HepG2 (cell line): ENCODE data around the gene CDC42SE2. TPM values are rescaled to one million over a fixed set of nuclear protein-coding genes. Genes with fewer than 3 reads are reported as not detected.

Experiments used
- ATAC-seq: fragments of 200-7000 bp; cut with Tn5 transposase; 3 replicates; pipeline ENCODE4 v1.9.1; 2020; ENCODE audit warnings: mild to moderate bottlenecking, moderate library complexity
- BruUV-seq: library from RNA; stranded (reverse); fragments of 400-500 nt; replicated peaks from 2 replicates; lab custom pipeline; 2021; lab: Mats Ljungman, UMichigan
- CTCF ChIA-PET: fragments of 300-600 bp; formaldehyde crosslinking; extraction: SDS; loops from one replicate; lab custom pipeline; 2021; ENCODE audit warnings: low total read pairs, inconsistent platforms, low intra/inter-chr PET ratio; lab: Yijun Ruan, JAX
- POLR2A ChIA-PET: fragments of 350-600 bp; sonication (Branson Sonifier 250); formaldehyde crosslinking; loops from one replicate; lab custom pipeline; 2020; ENCODE audit warnings: antibody characterized with exemption, inconsistent platforms; lab: Yijun Ruan, JAX
- DNase-seq: peaks from one replicate; pipeline ENCODE4 v3.0.0-alpha.2; 2015; ENCODE audit warnings: low spot score
- FAIRE-seq: peaks from 3 replicates; lab custom pipeline; 2011; peaks lifted over from hg19 to GRCh38; lab: Jason Lieb, UNC
- H2AFZ ChIP-seq: one replicate; pipeline ENCODE4 v1.6.1; 2011; ENCODE audit warnings: low read length, inconsistent platforms
- H3K27ac ChIP-seq: fragments of 300-600 bp; 3 replicates; pipeline ENCODE4 v1.8.0; 2011; ENCODE audit warnings: mixed run types, mild to moderate bottlenecking, mixed read lengths, low read length, inconsistent platforms; ENCODE audit not compliant: insufficient read depth; ENCODE audit errors: extremely low read length
- H3K27me3 ChIP-seq, 2 experiments: fragments of 200-600 bp in 1 of 2; 2 replicates in 1 of 2; 3 replicates in 1 of 2; pipeline versions ENCODE4 v1.6.0 to v1.8.0; 2011; ENCODE audit warnings: low read length in 2 of 2, mild to moderate bottlenecking in 2 of 2, moderate library complexity in 2 of 2, inconsistent platforms in 1 of 2; ENCODE audit not compliant: insufficient read depth in 2 of 2, control insufficient read depth in 1 of 2
- H3K36me3 ChIP-seq, 2 experiments: fragments of 200-600 bp in 1 of 2; replicated peaks in 1 of 2; 2 replicates in 1 of 2; 3 replicates in 1 of 2; pipeline versions ENCODE4 v1.5.1 to v1.8.0; 2011; ENCODE audit warnings: low read length in 2 of 2, inconsistent platforms in 1 of 2; ENCODE audit not compliant: insufficient read depth in 2 of 2, control insufficient read depth in 1 of 2
- H3K4me1 ChIP-seq: 2 replicates; pipeline ENCODE4 v1.5.1; 2012; ENCODE audit warnings: low read length, inconsistent platforms; ENCODE audit not compliant: insufficient read depth
- H3K4me2 ChIP-seq: 2 replicates; pipeline ENCODE4 v1.6.0; 2011; ENCODE audit warnings: low read depth, low read length, inconsistent platforms
- H3K4me3 ChIP-seq, 3 experiments: fragments of 200-600 bp in 1 of 3; sonication (generic), shearing (Covaris generic) in 1 of 3; replicated peaks in 1 of 3; 2 replicates each; pipeline ENCODE4 v1.5.1; 2011 to 2016; ENCODE audit warnings: low read length in 3 of 3, inconsistent platforms in 2 of 3, low read depth in 2 of 3, mild to moderate bottlenecking in 2 of 3, control low read depth in 1 of 3, mixed read lengths in 1 of 3; ENCODE audit not compliant: insufficient read depth in 1 of 3
- H3K79me2 ChIP-seq: one replicate; pipeline ENCODE4 v1.6.1; 2011; ENCODE audit warnings: low read length, inconsistent platforms; ENCODE audit not compliant: insufficient read depth
- H3K9ac ChIP-seq: 2 replicates; pipeline ENCODE4 v1.6.0; 2011; ENCODE audit warnings: mild to moderate bottlenecking, low read depth, low read length, inconsistent platforms; ENCODE audit not compliant: insufficient read depth
- H3K9me3 ChIP-seq: 2 replicates; pipeline ENCODE4 v1.5.1; 2012; ENCODE audit warnings: mild to moderate bottlenecking, low read length
- H4K20me1 ChIP-seq: 2 replicates; pipeline ENCODE4 v1.6.0; 2011; ENCODE audit warnings: inconsistent platforms, mild to moderate bottlenecking, low read length, moderate library complexity; ENCODE audit not compliant: insufficient read depth
- EHMT2 ChIP-seq: fragments of 200-600 bp; sonication (generic); IDR thresholded peaks from 2 replicates; pipeline ENCODE4 v1.7.0; 2017; ENCODE audit warnings: antibody characterized with exemption, low read depth, low read length, borderline replicate concordance
- NKX3-1 ChIP-seq: sonication (generic); formaldehyde crosslinking; IDR thresholded peaks from 2 replicates; pipeline ENCODE4 v1.5.0; 2020; ENCODE audit warnings: missing genetic modification reagents
- PCBP2 ChIP-seq: fragments of 200-400 bp; formaldehyde crosslinking; optimal IDR thresholded peaks from 2 replicates; pipeline ENCODE3; 2018; ENCODE audit warnings: low read length, low read depth; ENCODE audit not compliant: poor library complexity, severe bottlenecking
- SIX4 ChIP-seq: sonication (generic); formaldehyde crosslinking; IDR thresholded peaks from 2 replicates; pipeline ENCODE4 v1.4.0; 2020; ENCODE audit warnings: missing genetic modification reagents
- SRF ChIP-seq: IDR thresholded peaks from 2 replicates; pipeline ENCODE4 v1.6.1; 2011; ENCODE audit warnings: mild to moderate bottlenecking, low read depth, low read length, moderate library complexity
- STAG1 ChIP-seq: sonication (generic); formaldehyde crosslinking; IDR thresholded peaks from 2 replicates; pipeline ENCODE4 v1.4.0; 2020; ENCODE audit warnings: missing genetic modification reagents
- ZBTB1 ChIP-seq: sonication (generic); formaldehyde crosslinking; IDR thresholded peaks from 2 replicates; pipeline ENCODE4 v1.4.0; 2020; ENCODE audit warnings: missing genetic modification reagents, borderline replicate concordance
- ZBTB8A ChIP-seq: sonication (generic); formaldehyde crosslinking; IDR thresholded peaks from 2 replicates; pipeline ENCODE4 v1.4.0; 2020; ENCODE audit warnings: mild to moderate bottlenecking, low read depth, missing genetic modification reagents, borderline replicate concordance
- ZC3H4 ChIP-seq: sonication (generic); formaldehyde crosslinking; IDR thresholded peaks from 2 replicates; pipeline ENCODE4 v1.4.0; 2020; ENCODE audit warnings: missing genetic modification reagents, borderline replicate concordance
- ZFP90 ChIP-seq: sonication (generic); formaldehyde crosslinking; IDR thresholded peaks from 2 replicates; pipeline ENCODE4 v1.8.0; 2022; ENCODE audit warnings: missing genetic modification reagents, mild to moderate bottlenecking, inconsistent platforms, borderline replicate concordance
- ZNF17 ChIP-seq: sonication (generic); formaldehyde crosslinking; IDR thresholded peaks from 2 replicates; pipeline ENCODE4 v1.5.0; 2020; ENCODE audit warnings: mild to moderate bottlenecking, missing genetic modification reagents
- ZNF329 ChIP-seq: sonication (generic); formaldehyde crosslinking; IDR thresholded peaks from 2 replicates; pipeline ENCODE4 v1.9.0; 2021; ENCODE audit warnings: low read depth, mild to moderate bottlenecking, missing genetic modification reagents
- ZNF580 ChIP-seq: IDR thresholded peaks from 2 replicates; pipeline ENCODE4 v1.6.1; 2016; ENCODE audit warnings: low read depth, borderline replicate concordance
- WGBS: methylation state at CpG from one replicate; pipeline ENCODE4 v1.1.6; 2017; ENCODE audit warnings: low lambda C conversion rate; 5-methylcytosine and 5-hydroxymethylcytosine counted together
- in situ Hi-C: cut with HindIII; loops from 2 replicates; pipeline ENCODE4 v1.10.0; 2017; ENCODE audit warnings: low pct_unique_long_range_greater_than_20kb; ENCODE audit not compliant: extremely low pct_ligation_motif_present
- intact Hi-C: fragments of 100-400 bp; cut with micrococcal nuclease; formaldehyde crosslinking; loops from one replicate; pipeline ENCODE4 v1.10.0; 2022; ENCODE audit not compliant: unreplicated experiment
- polyA plus RNA-seq, 8 experiments: library from polyadenylated mRNA; depleted of rRNA in 3 of 8; stranded (reverse) in 7 of 8; unstranded in 1 of 8; fragments of >200 nt; fragmentation: Illumina TruSeq in 4 of 8; extraction: Trizol in 4 of 8; gene quantifications; 2 replicates each; pipeline versions ENCODE4 v1.2.1 to v1.2.3, GENCODE V29; 2011 to 2016; ENCODE audit warnings: low read depth in 4 of 8, missing spikeins in 1 of 8, mixed read lengths in 1 of 8; ENCODE audit not compliant: insufficient read depth in 1 of 8
- total RNA-seq, 5 experiments: library from RNA; depleted of rRNA; stranded (reverse); fragments of >200 nt; fragmentation: Illumina TruSeq; extraction: Trizol; gene quantifications; 2 replicates each; pipeline ENCODE4 v1.2.3, GENCODE V29; 2016; ENCODE audit warnings: low read depth in 1 of 5
- TF ChIP-seq, protein P1 (sequence below): sonication (generic); formaldehyde crosslinking; IDR thresholded peaks from 2 replicates; pipeline ENCODE4 v1.5.0; 2020; ENCODE audit warnings: missing genetic modification reagents, mild to moderate bottlenecking, borderline replicate concordance
- TF ChIP-seq, protein P2 (sequence below): sonication (generic); formaldehyde crosslinking; IDR thresholded peaks from 2 replicates; pipeline ENCODE4 v1.5.0; 2020; ENCODE audit warnings: mild to moderate bottlenecking, missing genetic modification reagents, moderate library complexity
- TF ChIP-seq, protein P3 (sequence below): IDR thresholded peaks from 2 replicates; pipeline ENCODE4 v1.6.1; 2012; ENCODE audit warnings: low read length, improper control_type of control experiment

The CDC42SE2 gene
- total and polyA plus RNA-seq, 2 of the 13 experiments (the other 11 are each of a cell fraction or from before 2014, with no cell fraction given) = 19.6 to 25.0 TPM

- intact Hi-C loops = loop anchor here (1.0 kb wide), 1 partner anchor 220 kb away; no protein-coding TSS in a partner anchor
- Histone ChIP-seq H4K20me1 (no peaks in the 10 kb centered on the region), H3K9ac (no peak overlapping the region), H3K79me2 (peaks cover 16% of the 10 kb centered on the region), H3K36me3 (no peaks in the 10 kb centered on the region; a peak in 1 of 5 replicates), H3K9me3 (no peaks in the 10 kb centered on the region), H3K27me3 (no peaks in the 10 kb centered on the region), H3K27ac (peak overlapping the region; percentile 7), H2AFZ (no peak overlapping the region), H3K4me1 (peaks cover 76% of the 10 kb centered on the region), H3K4me3 (no peak overlapping the region), H3K4me2 (no peak overlapping the region)
- ATAC-seq (peak; percentile 74), FAIRE-seq (peak; percentile 70), DNase-seq (peak; percentile 66)
- ChIA-PET POLR2A (interaction anchor here (1.4 kb wide), 1 partner anchor 119 kb away, joined by 6 read pairs; the partner anchor contains the start of gene CDC42SE2), CTCF (interaction anchor here (2.1 kb wide), 1 partner anchor 218 kb away, joined by 6 read pairs; the partner anchor contains the start of gene HINT1)
- BruUV-seq = no TSS peak
- 70% methylated on average over 3 of the region's 3 CpGs for WGBS
- in situ Hi-C loops = loop anchor here (5.0 to 25.0 kb wide), 3 partner anchors 105 to 495 kb away; partner anchors contain the start of gene LYRM7
- no peak for TF ChIP-seq ZNF329 (CRISPR knock-in tag)
- no peak for TF ChIP-seq ZBTB1 (CRISPR knock-in tag)
- TF ChIP-seq ZFP90 (CRISPR knock-in tag) = no peak
- peak; percentile 70 for TF ChIP-seq STAG1 (CRISPR knock-in tag)
- TF ChIP-seq EHMT2 = no peak
- TF ChIP-seq NKX3-1 (CRISPR knock-in tag) = no peak
- TF ChIP-seq, protein P1, sequence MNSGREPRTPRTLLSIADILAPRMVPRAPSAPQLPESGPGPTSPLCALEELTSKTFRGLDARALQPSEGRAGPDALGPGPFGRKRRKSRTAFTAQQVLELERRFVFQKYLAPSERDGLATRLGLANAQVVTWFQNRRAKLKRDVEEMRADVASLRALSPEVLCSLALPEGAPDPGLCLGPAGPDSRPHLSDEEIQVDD (CRISPR knock-in tag) = no peak
- TF ChIP-seq, protein P2, sequence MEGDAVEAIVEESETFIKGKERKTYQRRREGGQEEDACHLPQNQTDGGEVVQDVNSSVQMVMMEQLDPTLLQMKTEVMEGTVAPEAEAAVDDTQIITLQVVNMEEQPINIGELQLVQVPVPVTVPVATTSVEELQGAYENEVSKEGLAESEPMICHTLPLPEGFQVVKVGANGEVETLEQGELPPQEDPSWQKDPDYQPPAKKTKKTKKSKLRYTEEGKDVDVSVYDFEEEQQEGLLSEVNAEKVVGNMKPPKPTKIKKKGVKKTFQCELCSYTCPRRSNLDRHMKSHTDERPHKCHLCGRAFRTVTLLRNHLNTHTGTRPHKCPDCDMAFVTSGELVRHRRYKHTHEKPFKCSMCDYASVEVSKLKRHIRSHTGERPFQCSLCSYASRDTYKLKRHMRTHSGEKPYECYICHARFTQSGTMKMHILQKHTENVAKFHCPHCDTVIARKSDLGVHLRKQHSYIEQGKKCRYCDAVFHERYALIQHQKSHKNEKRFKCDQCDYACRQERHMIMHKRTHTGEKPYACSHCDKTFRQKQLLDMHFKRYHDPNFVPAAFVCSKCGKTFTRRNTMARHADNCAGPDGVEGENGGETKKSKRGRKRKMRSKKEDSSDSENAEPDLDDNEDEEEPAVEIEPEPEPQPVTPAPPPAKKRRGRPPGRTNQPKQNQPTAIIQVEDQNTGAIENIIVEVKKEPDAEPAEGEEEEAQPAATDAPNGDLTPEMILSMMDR (CRISPR knock-in tag) = peak; percentile 69
- no peak for TF ChIP-seq ZNF580 (CRISPR knock-in tag)
- no peak for TF ChIP-seq SIX4 (CRISPR knock-in tag)
- TF ChIP-seq, protein P3, sequence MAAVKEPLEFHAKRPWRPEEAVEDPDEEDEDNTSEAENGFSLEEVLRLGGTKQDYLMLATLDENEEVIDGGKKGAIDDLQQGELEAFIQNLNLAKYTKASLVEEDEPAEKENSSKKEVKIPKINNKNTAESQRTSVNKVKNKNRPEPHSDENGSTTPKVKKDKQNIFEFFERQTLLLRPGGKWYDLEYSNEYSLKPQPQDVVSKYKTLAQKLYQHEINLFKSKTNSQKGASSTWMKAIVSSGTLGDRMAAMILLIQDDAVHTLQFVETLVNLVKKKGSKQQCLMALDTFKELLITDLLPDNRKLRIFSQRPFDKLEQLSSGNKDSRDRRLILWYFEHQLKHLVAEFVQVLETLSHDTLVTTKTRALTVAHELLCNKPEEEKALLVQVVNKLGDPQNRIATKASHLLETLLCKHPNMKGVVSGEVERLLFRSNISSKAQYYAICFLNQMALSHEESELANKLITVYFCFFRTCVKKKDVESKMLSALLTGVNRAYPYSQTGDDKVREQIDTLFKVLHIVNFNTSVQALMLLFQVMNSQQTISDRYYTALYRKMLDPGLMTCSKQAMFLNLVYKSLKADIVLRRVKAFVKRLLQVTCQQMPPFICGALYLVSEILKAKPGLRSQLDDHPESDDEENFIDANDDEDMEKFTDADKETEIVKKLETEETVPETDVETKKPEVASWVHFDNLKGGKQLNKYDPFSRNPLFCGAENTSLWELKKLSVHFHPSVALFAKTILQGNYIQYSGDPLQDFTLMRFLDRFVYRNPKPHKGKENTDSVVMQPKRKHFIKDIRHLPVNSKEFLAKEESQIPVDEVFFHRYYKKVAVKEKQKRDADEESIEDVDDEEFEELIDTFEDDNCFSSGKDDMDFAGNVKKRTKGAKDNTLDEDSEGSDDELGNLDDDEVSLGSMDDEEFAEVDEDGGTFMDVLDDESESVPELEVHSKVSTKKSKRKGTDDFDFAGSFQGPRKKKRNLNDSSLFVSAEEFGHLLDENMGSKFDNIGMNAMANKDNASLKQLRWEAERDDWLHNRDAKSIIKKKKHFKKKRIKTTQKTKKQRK = no peak
- no peak for TF ChIP-seq ZC3H4 (CRISPR knock-in tag)
- no peak for TF ChIP-seq ZBTB8A (CRISPR knock-in tag)
- TF ChIP-seq SRF = no peak
- no peak for TF ChIP-seq ZNF17 (CRISPR knock-in tag)
- no peak for TF ChIP-seq PCBP2
These were observed 118.8 kb downstream of the CDC42SE2 start for GRCh38 chr5:131382407-131383395.
